ENCODE measurements around the gene CEP112. TPM values are rescaled to one million over a fixed set of nuclear protein-coding genes. Genes with fewer than 3 reads are reported as not detected.

The CEP112 gene
- total and polyA plus RNA-seq, 4 donors = 1.1 to 4.9 (median 1.4) TPM

- H3K4me3 ChIP-seq (ENCODE audit: low read depth in 1 of 3, low read length in 3 of 3) = no peak overlapping the region
Measured at GRCh38 chr17:65966072-65966695, 225.7 kb downstream of the CEP112 start.

GRCh38 chr17:65963179-65963578 lies 228.8 kb downstream of the CEP112 start:
- Histone ChIP-seq H3K4me1 (ENCODE audit: control insufficient read depth in 4 of 4, insufficient read depth in 4 of 4, low read length in 3 of 4) (no peaks in the 10 kb centered on the region), H3K36me3 (ENCODE audit: control insufficient read depth in 4 of 4, insufficient read depth in 3 of 4, low read depth in 1 of 4, low read length in 3 of 4) (no peaks in the 10 kb centered on the region), H3K27ac (ENCODE audit: low read depth in 1 of 2, low read length in 2 of 2) (no peak overlapping the region), H3K9ac (ENCODE audit: low read depth in 1 of 2, low read length in 2 of 2) (no peak overlapping the region), H3K27me3 (ENCODE audit: control insufficient read depth in 4 of 4, insufficient read depth in 4 of 4, low read length in 3 of 4) (no peaks in the 10 kb centered on the region), H3K9me3 (ENCODE audit: control insufficient read depth in 4 of 4, low read length in 3 of 4) (peaks cover 0 to 4% (median under 1%) of the 10 kb centered on the region in 4 donors), H3K4me3 (ENCODE audit: low read depth in 1 of 3, low read length in 3 of 3) (no peak overlapping the region)
- DNase-seq (ENCODE audit: low spot score) = no peak
- TF ChIP-seq MAX (IDR thresholded peaks at IDR 0.05) (no peak), HNF4G (IDR thresholded peaks at IDR 0.05) (no peak), ZBTB33 (IDR thresholded peaks at IDR 0.05) (no peak), FOXA2 (IDR thresholded peaks at IDR 0.05) (no peak)
- 93% methylated on average over 3 of the region's 3 CpGs for whole genome bisulfite sequencing

More at GRCh38 chr17:65966072-65966695, 225.7 kb downstream of the CEP112 start:
- 97% methylated on average over 2 of the region's 2 CpGs for WGBS
- Histone ChIP-seq H3K27ac (ENCODE audit: low read depth in 1 of 2, low read length in 2 of 2) (no peak overlapping the region), H3K9ac (ENCODE audit: low read depth in 1 of 2, low read length in 2 of 2) (no peak overlapping the region), H3K9me3 (ENCODE audit: control insufficient read depth in 4 of 4, low read length in 3 of 4) (no peaks in the 10 kb centered on the region), H3K27me3 (ENCODE audit: control insufficient read depth in 4 of 4, insufficient read depth in 4 of 4, low read length in 3 of 4) (no peaks in the 10 kb centered on the region), H3K36me3 (ENCODE audit: control insufficient read depth in 4 of 4, insufficient read depth in 3 of 4, low read depth in 1 of 4, low read length in 3 of 4) (no peaks in the 10 kb centered on the region), H3K4me1 (ENCODE audit: control insufficient read depth in 4 of 4, insufficient read depth in 4 of 4, low read length in 3 of 4) (no peaks in the 10 kb centered on the region)
- no peak for DNase-seq (ENCODE audit: low spot score)
- no peak for TF ChIP-seq HNF4G (IDR thresholded peaks at IDR 0.05)
- TF ChIP-seq ATF3 (IDR thresholded peaks at IDR 0.05) = no peak
- TF ChIP-seq HNF4A (conservative IDR thresholded peaks at IDR 0.05) = no peak

- Histone ChIP-seq H3K36me3 (ENCODE audit: control insufficient read depth in 4 of 4, insufficient read depth in 3 of 4, low read depth in 1 of 4, low read length in 3 of 4) (no peaks in the 10 kb centered on the region), H3K9me3 (ENCODE audit: control insufficient read depth in 4 of 4, low read length in 3 of 4) (peaks cover 0 to 4% (median under 1%) of the 10 kb centered on the region in 4 donors), H3K27me3 (ENCODE audit: control insufficient read depth in 4 of 4, insufficient read depth in 4 of 4, low read length in 3 of 4) (no peaks in the 10 kb centered on the region), H3K9ac (ENCODE audit: low read depth in 1 of 2, low read length in 2 of 2) (no peak overlapping the region), H3K4me1 (ENCODE audit: control insufficient read depth in 4 of 4, insufficient read depth in 4 of 4, low read length in 3 of 4) (no peaks in the 10 kb centered on the region), H3K27ac (ENCODE audit: low read depth in 1 of 2, low read length in 2 of 2) (no peak overlapping the region), H3K4me3 (ENCODE audit: low read depth in 1 of 3, low read length in 3 of 3) (no peak overlapping the region)
- 93% methylated on average over 3 of the region's 3 CpGs for WGBS
- DNase-seq (ENCODE audit: low spot score) = no peak
- TF ChIP-seq FOXA1 (IDR thresholded peaks at IDR 0.05) (no peak), SP1 (IDR thresholded peaks at IDR 0.05) (no peak), EGR1 (IDR thresholded peaks at IDR 0.05; ENCODE audit: low read depth in 2 of 2) (no peak), ZBTB33 (IDR thresholded peaks at IDR 0.05) (no peak), ATF3 (IDR thresholded peaks at IDR 0.05) (no peak), TAF1 (conservative IDR thresholded peaks at IDR 0.05) (no peak), GABPA (IDR thresholded peaks at IDR 0.05 in 1 of 2, conservative IDR thresholded peaks at IDR 0.05 in 1 of 2) (no peak), NR2F2 (IDR thresholded peaks at IDR 0.05) (no peak), RAD21 (IDR thresholded peaks at IDR 0.05) (no peak), FOXA2 (IDR thresholded peaks at IDR 0.05) (no peak), CTCF (IDR thresholded peaks at IDR 0.05; ENCODE audit: low read depth, low read length, missing input control) (no peak), RXRA (IDR thresholded peaks at IDR 0.05) (no peak), HNF4G (IDR thresholded peaks at IDR 0.05) (no peak), HNF4A (conservative IDR thresholded peaks at IDR 0.05) (no peak), YY1 (IDR thresholded peaks at IDR 0.05) (no peak), JUND (IDR thresholded peaks at IDR 0.05) (no peak)
Measured at GRCh38 chr17:65959630-65960029, 232.3 kb downstream of the CEP112 start.

Data from liver (tissue), 9 donors.